Activated gamma-delta T cell (primary cell): ENCODE results near the gene C7.

Experiments
- DNase-seq: peaks from one replicate; lab custom pipeline; 2025; lab: John Stamatoyannopoulos, UW

Gene C7

GRCh38 chr5:40916226-40916625 lies 6.9 kb downstream of the C7 start:
- no peak for DNase-seq

GRCh38 chr5:40928886-40929448 lies 19.7 kb downstream of the C7 start:
- no peak for DNase-seq

GRCh38 chr5:40932766-40933165 lies 23.5 kb downstream of the C7 start:
- no peak for DNase-seq

GRCh38 chr5:40937075-40937474 lies 27.8 kb downstream of the C7 start:
- no peak for DNase-seq

- no peak for DNase-seq
These were observed 30.5 kb downstream of the C7 start for GRCh38 chr5:40939753-40940152.

GRCh38 chr5:40945111-40945510 lies 35.8 kb downstream of the C7 start:
- DNase-seq, result no peak

- DNase-seq, result no peak
These were observed 46.0 kb downstream of the C7 start for GRCh38 chr5:40955313-40955712.

GRCh38 chr5:40957048-40957447 lies 47.8 kb downstream of the C7 start:
- no peak for DNase-seq

GRCh38 chr5:40958811-40959210 lies 49.5 kb downstream of the C7 start:
- DNase-seq, result no peak

- DNase-seq, result no peak
These were observed 50.7 kb downstream of the C7 start for GRCh38 chr5:40960037-40960436.

- no peak for DNase-seq
These were observed 53.1 kb downstream of the C7 start for GRCh38 chr5:40962207-40962955.

- DNase-seq, result no peak
These were observed 63.1 kb downstream of the C7 start for GRCh38 chr5:40972434-40972833.

GRCh38 chr5:40973364-40974004 lies 64.2 kb downstream of the C7 start:
- no peak for DNase-seq

- no peak for DNase-seq
These were observed 66.7 kb downstream of the C7 start for GRCh38 chr5:40976041-40976440.

- DNase-seq, result no peak
These were observed 67.5 kb downstream of the C7 start for GRCh38 chr5:40976836-40977235.

- DNase-seq, result no peak
These were observed 72.1 kb downstream of the C7 start for GRCh38 chr5:40981420-40981819.

- DNase-seq, result no peak
These were observed 74.5 kb downstream of the C7 start for GRCh38 chr5:40983781-40984180.

GRCh38 chr5:40984884-40985283 lies 75.6 kb downstream of the C7 start:
- DNase-seq, result no peak

- DNase-seq, result no peak
These were observed 76.2 kb downstream of the C7 start for GRCh38 chr5:40985501-40985900.

GRCh38 chr5:40986666-40987065 lies 77.4 kb downstream of the C7 start:
- no peak for DNase-seq

GRCh38 chr5:40987349-40987748 lies 78.1 kb downstream of the C7 start:
- DNase-seq, result no peak

GRCh38 chr5:40988746-40989510 lies 79.6 kb downstream of the C7 start:
- DNase-seq, result no peak
